HCT116 (cell line): ENCODE measurements around the gene VDAC2. TPM values are rescaled to one million over a fixed set of nuclear protein-coding genes. Genes with fewer than 3 reads are reported as not detected.

Source experiments
- ATAC-seq: fragments of 200-7000 bp; cut with Tn5 transposase; 2 replicates; pipeline ENCODE4 v1.9.1; 2020; ENCODE audit warnings: mild to moderate bottlenecking, moderate library complexity
- BruUV-seq: library from RNA; stranded (reverse); fragments of 400-500 nt; replicated peaks from 2 replicates; lab custom pipeline; 2021; lab: Mats Ljungman, UMichigan
- CTCF ChIA-PET: fragments of 300-600 bp; sonication (Branson Sonifier 250); formaldehyde crosslinking; loops from one replicate; lab custom pipeline; 2021; ENCODE audit warnings: antibody characterized with exemption; lab: Charles Lee
- POLR2A ChIA-PET: fragments of 300-600, 350-600 bp; sonication (Branson Sonifier 250); formaldehyde crosslinking; loops from one replicate; lab custom pipeline; 2021; ENCODE audit warnings: antibody characterized with exemption; lab: Charles Lee
- RAD21 ChIA-PET, 2 experiments: fragments of 300-600 bp; sonication (Branson Sonifier 250); formaldehyde crosslinking; loops; one replicate each; lab custom pipeline; 2023; ENCODE audit warnings: low total read pairs in 2 of 2; ENCODE audit not compliant: uncharacterized antibody in 2 of 2, unreplicated experiment in 2 of 2, low non-redundant PET in 1 of 2; lab: Charles Lee
- DNase-seq: peaks from one replicate; pipeline ENCODE4 v3.0.0-alpha.2; 2010; ENCODE audit warnings: low read depth, low spot score
- H2AFZ ChIP-seq: fragments of 200-600 bp; shearing (Covaris generic), sonication (generic); 2 replicates; pipeline ENCODE4 v1.6.1; 2017; ENCODE audit warnings: low read depth, mixed run types, mixed read lengths, antibody characterized with exemption, low read length; ENCODE audit not compliant: poor library complexity, severe bottlenecking
- H3K27ac ChIP-seq: 2 replicates; pipeline ENCODE4 v1.5.1; 2012; ENCODE audit warnings: low read depth, low read length
- H3K27me3 ChIP-seq: fragments of 200-600 bp; sonication (generic); 2 replicates; pipeline ENCODE4 v1.6.1; 2016; ENCODE audit warnings: mixed run types, low read length, mixed read lengths; ENCODE audit not compliant: insufficient read depth
- H3K36me3 ChIP-seq, 2 experiments: fragments of 200-500 bp in 1 of 2; fragments of 200-600 bp in 1 of 2; sonication (Bioruptor generic) in 1 of 2; sonication (generic) in 1 of 2; 2 replicates each; pipeline versions ENCODE4 v1.5.1 to v1.6.1; 2014 to 2016; ENCODE audit warnings: low read length in 2 of 2, inconsistent platforms in 1 of 2, mixed read lengths in 1 of 2, mixed run types in 1 of 2; ENCODE audit not compliant: insufficient read depth in 2 of 2, control insufficient read depth in 1 of 2
- H3K4me1 ChIP-seq, 2 experiments: fragments of 200-600 bp in 1 of 2; sonication (generic) in 1 of 2; 2 replicates each; pipeline versions ENCODE4 v1.5.1 to v1.6.1; 2012 to 2017; ENCODE audit warnings: low read length in 2 of 2, inconsistent platforms in 1 of 2, mild to moderate bottlenecking in 1 of 2, mixed read lengths in 1 of 2, mixed run types in 1 of 2, moderate library complexity in 1 of 2; ENCODE audit not compliant: insufficient read depth in 2 of 2, control insufficient read depth in 1 of 2
- H3K4me2 ChIP-seq: fragments of 200-600 bp; sonication (generic); 2 replicates; pipeline ENCODE4 v1.6.1; 2017; ENCODE audit warnings: mixed run types, low read length, mixed read lengths
- H3K4me3 ChIP-seq, 2 experiments: fragments of 200-600 bp in 1 of 2; sonication (generic) in 1 of 2; replicated peaks in 1 of 2; 2 replicates each; pipeline ENCODE4 v1.5.1; 2011 to 2016; ENCODE audit warnings: low read length in 2 of 2, control low read depth in 1 of 2, low read depth in 1 of 2, mild to moderate bottlenecking in 1 of 2, mixed read lengths in 1 of 2, mixed run types in 1 of 2
- H3K79me2 ChIP-seq: fragments of 200-600 bp; sonication (generic); 2 replicates; pipeline ENCODE4 v1.6.1; 2017; ENCODE audit warnings: mild to moderate bottlenecking, mixed run types, low read length, moderate library complexity, mixed read lengths; ENCODE audit not compliant: insufficient read depth
- H3K9ac ChIP-seq: fragments of 200-600 bp; sonication (generic); 2 replicates; pipeline ENCODE4 v1.6.1; 2016; ENCODE audit warnings: low read length, mixed read lengths
- H3K9me2 ChIP-seq: fragments of 200-600 bp; sonication (generic), shearing (Covaris generic); 2 replicates; pipeline ENCODE4 v1.6.1; 2017; ENCODE audit warnings: mixed run types, mild to moderate bottlenecking, moderate library complexity; ENCODE audit not compliant: insufficient read depth
- H3K9me3 ChIP-seq, 2 experiments: fragments of 200-500 bp in 1 of 2; fragments of 200-600 bp in 1 of 2; sonication (Bioruptor generic) in 1 of 2; sonication (generic) in 1 of 2; 2 replicates each; pipeline ENCODE4 v1.6.1; 2014 to 2017; ENCODE audit warnings: low read length in 2 of 2, mixed read lengths in 2 of 2, inconsistent platforms in 1 of 2, low read depth in 1 of 2, mild to moderate bottlenecking in 1 of 2, mixed run types in 1 of 2, moderate library complexity in 1 of 2; ENCODE audit not compliant: control insufficient read depth in 1 of 2, insufficient read depth in 1 of 2
- H4K20me1 ChIP-seq: fragments of 200-600 bp; sonication (generic), shearing (Covaris generic); 2 replicates; pipeline ENCODE4 v1.6.1; 2017; ENCODE audit warnings: mixed run types, mild to moderate bottlenecking, moderate library complexity; ENCODE audit not compliant: insufficient read depth
- EGR1 ChIP-seq: IDR thresholded peaks from 2 replicates; pipeline ENCODE4 v1.6.1; 2012; ENCODE audit warnings: low read depth
- ELF1 ChIP-seq: IDR thresholded peaks from 2 replicates; pipeline ENCODE4 v1.6.1; 2012; ENCODE audit warnings: low read depth, borderline replicate concordance
- EZH2 ChIP-seq: fragments of 200-600 bp; sonication (generic); IDR thresholded peaks from 2 replicates; pipeline ENCODE4 v1.6.1; 2017; ENCODE audit warnings: antibody characterized with exemption, mixed run types
- EZH2phosphoT487 ChIP-seq: fragments of 200-600 bp; IDR thresholded peaks from 2 replicates; pipeline ENCODE4 v1.6.1; 2018; ENCODE audit warnings: antibody characterized with exemption, borderline replicate concordance
- JUND ChIP-seq: IDR thresholded peaks from 2 replicates; pipeline ENCODE4 v1.6.1; 2012
- SRF ChIP-seq: IDR thresholded peaks from 2 replicates; pipeline ENCODE4 v1.6.1; 2012; ENCODE audit warnings: low read depth
- YY1 ChIP-seq: IDR thresholded peaks from 2 replicates; pipeline ENCODE4 v1.6.1; 2011; ENCODE audit warnings: low read length, low read depth, moderate library complexity, mild to moderate bottlenecking; ENCODE audit not compliant: insufficient replicate concordance; ENCODE audit errors: extremely low read depth
- ZFX ChIP-seq: fragments of 450-650 bp; IDR thresholded peaks from 2 replicates; pipeline ENCODE4 v1.6.1; 2017
- intact Hi-C: fragments of 100-400 bp; cut with micrococcal nuclease; formaldehyde crosslinking; loops from 2 replicates; pipeline ENCODE4 v1.10.0; 2022
- total RNA-seq: library from RNA; stranded (reverse); gene quantifications from one replicate; pipeline ENCODE4 v1.2.1, GENCODE V29; 2021; ENCODE audit not compliant: unreplicated experiment
- TF ChIP-seq, protein P1 (sequence below): IDR thresholded peaks from 2 replicates; pipeline ENCODE4 v1.6.1; 2012; ENCODE audit warnings: low read depth
- TF ChIP-seq, protein P2 (sequence below): IDR thresholded peaks from 2 replicates; pipeline ENCODE4 v1.6.1; 2011; ENCODE audit warnings: mild to moderate bottlenecking, low read length, moderate library complexity; ENCODE audit not compliant: insufficient replicate concordance; ENCODE audit errors: extremely low read depth

The VDAC2 gene
- total RNA-seq, 1 experiment from 2014 or later: 289 TPM

- Histone ChIP-seq H2AFZ (no peak overlapping the region), H3K4me1 (peaks cover 10 to 26% of the 10 kb centered on the region in 2 experiments), H4K20me1 (no peaks in the 10 kb centered on the region), H3K79me2 (peaks cover 5% of the 10 kb centered on the region), H3K9me2 (no peaks in the 10 kb centered on the region), H3K4me2 (no peak overlapping the region), H3K27ac (no peak overlapping the region), H3K4me3 (no peak overlapping the region), H3K36me3 (no peaks in the 10 kb centered on the region), H3K27me3 (no peaks in the 10 kb centered on the region), H3K9me3 (no peaks in the 10 kb centered on the region), H3K9ac (no peak overlapping the region)
- TF ChIP-seq, protein P1, sequence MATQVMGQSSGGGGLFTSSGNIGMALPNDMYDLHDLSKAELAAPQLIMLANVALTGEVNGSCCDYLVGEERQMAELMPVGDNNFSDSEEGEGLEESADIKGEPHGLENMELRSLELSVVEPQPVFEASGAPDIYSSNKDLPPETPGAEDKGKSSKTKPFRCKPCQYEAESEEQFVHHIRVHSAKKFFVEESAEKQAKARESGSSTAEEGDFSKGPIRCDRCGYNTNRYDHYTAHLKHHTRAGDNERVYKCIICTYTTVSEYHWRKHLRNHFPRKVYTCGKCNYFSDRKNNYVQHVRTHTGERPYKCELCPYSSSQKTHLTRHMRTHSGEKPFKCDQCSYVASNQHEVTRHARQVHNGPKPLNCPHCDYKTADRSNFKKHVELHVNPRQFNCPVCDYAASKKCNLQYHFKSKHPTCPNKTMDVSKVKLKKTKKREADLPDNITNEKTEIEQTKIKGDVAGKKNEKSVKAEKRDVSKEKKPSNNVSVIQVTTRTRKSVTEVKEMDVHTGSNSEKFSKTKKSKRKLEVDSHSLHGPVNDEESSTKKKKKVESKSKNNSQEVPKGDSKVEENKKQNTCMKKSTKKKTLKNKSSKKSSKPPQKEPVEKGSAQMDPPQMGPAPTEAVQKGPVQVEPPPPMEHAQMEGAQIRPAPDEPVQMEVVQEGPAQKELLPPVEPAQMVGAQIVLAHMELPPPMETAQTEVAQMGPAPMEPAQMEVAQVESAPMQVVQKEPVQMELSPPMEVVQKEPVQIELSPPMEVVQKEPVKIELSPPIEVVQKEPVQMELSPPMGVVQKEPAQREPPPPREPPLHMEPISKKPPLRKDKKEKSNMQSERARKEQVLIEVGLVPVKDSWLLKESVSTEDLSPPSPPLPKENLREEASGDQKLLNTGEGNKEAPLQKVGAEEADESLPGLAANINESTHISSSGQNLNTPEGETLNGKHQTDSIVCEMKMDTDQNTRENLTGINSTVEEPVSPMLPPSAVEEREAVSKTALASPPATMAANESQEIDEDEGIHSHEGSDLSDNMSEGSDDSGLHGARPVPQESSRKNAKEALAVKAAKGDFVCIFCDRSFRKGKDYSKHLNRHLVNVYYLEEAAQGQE: no peak
- TF ChIP-seq EGR1: no peak
- no peak for TF ChIP-seq ELF1
- TF ChIP-seq ZFX: no peak
- no peak for TF ChIP-seq EZH2phosphoT487
- TF ChIP-seq, protein P2, sequence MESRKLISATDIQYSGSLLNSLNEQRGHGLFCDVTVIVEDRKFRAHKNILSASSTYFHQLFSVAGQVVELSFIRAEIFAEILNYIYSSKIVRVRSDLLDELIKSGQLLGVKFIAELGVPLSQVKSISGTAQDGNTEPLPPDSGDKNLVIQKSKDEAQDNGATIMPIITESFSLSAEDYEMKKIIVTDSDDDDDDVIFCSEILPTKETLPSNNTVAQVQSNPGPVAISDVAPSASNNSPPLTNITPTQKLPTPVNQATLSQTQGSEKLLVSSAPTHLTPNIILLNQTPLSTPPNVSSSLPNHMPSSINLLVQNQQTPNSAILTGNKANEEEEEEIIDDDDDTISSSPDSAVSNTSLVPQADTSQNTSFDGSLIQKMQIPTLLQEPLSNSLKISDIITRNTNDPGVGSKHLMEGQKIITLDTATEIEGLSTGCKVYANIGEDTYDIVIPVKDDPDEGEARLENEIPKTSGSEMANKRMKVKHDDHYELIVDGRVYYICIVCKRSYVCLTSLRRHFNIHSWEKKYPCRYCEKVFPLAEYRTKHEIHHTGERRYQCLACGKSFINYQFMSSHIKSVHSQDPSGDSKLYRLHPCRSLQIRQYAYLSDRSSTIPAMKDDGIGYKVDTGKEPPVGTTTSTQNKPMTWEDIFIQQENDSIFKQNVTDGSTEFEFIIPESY: no peak
- no peak for TF ChIP-seq EZH2
- no peak for TF ChIP-seq JUND
- TF ChIP-seq YY1: no peak
- TF ChIP-seq SRF: no peak
- POLR2A ChIA-PET: no interaction called here
- CTCF ChIA-PET: no interaction called here
- BruUV-seq: no TSS peak
- DNase-seq: no peak
- intact Hi-C loops: no loop called here
- RAD21 ChIA-PET: no interaction called here
- ATAC-seq: no peak
These were observed 69.6 kb downstream of the VDAC2 start for GRCh38 chr10:75280236-75280635.

Other genes with a start within 250 kb of the VDAC2 start
- gene SAMD8, start 99.1 kb upstream of the VDAC2 start, total RNA-seq: 23.6 TPM
- gene COMTD1, start 25.2 kb downstream of the VDAC2 start, total RNA-seq: 35.1 TPM
- gene ZNF503, start 191.0 kb downstream of the VDAC2 start, total RNA-seq: 30.4 TPM
- gene LRMDA, start 220.8 kb downstream of the VDAC2 start, total RNA-seq: 4.8 TPM